ENCODE measurements around the gene ZNF112.

DNA sequence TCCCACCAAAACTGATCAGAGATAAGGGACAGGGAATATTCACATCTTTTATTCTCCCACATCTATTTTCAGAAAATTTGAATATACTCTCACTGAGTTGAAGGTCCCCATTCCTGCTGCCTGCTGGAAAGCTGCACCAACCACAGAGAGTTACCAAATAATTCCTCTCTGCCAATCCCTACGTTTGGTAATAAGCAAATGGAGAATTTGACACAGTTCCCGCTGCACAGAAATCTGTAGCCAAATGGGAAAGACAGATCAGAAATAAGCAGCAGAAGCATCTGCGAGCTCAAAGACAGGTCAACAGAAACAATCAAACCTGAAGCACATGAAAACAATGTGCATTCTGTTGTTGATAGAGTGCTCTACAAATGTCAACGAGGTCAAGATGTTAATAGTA lies 9.9 kb downstream of the ZNF112 start:
- TF ChIP-seq POLR2AphosphoS5 (IDR thresholded peaks at IDR 0.05; ENCODE audit: borderline replicate concordance, low read depth, low read length) (no peak), EZH2 (IDR thresholded peaks at IDR 0.05) (no peak), FOXP2 (optimal IDR thresholded peaks at IDR 0.05; ENCODE audit: control extremely low read depth, extremely low read length, insufficient read depth) (no peak)

Measured in SK-N-MC (cell line).